Measurements from ENCODE around the gene ALKAL2.

The ALKAL2 gene

GRCh38 chr2:248724-249123 is 39.2 kb downstream of the ALKAL2 start:
- no peak overlapping the region for H3K4me3 ChIP-seq (ENCODE audit: low read depth, low read length)

- no peak overlapping the region for H3K4me3 ChIP-seq (ENCODE audit: low read depth, low read length)
Measured at GRCh38 chr2:246489-247144, 41.3 kb downstream of the ALKAL2 start.

DNA sequence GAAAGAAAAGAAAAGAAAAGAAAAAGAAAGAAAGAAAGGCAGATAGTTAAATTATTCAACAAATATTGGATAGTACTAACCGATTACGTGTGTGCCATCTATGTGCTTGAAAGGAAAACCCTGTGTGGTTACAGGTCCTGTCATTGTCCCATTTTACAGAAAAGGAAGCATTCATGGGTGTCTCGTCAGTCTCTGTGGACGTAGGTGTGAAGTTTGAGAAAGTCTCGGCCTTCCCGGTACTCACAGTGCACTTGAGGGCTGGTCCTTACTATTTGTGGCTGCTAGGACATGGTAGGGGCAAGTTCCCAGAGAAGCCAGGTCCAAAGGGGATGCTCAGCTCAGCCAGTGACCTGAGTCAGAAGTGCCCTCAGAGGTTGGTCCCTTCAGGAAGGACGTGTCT is 43.3 kb downstream of the ALKAL2 start:
- H3K4me3 ChIP-seq (ENCODE audit: low read depth, low read length) = no peak overlapping the region

DNA sequence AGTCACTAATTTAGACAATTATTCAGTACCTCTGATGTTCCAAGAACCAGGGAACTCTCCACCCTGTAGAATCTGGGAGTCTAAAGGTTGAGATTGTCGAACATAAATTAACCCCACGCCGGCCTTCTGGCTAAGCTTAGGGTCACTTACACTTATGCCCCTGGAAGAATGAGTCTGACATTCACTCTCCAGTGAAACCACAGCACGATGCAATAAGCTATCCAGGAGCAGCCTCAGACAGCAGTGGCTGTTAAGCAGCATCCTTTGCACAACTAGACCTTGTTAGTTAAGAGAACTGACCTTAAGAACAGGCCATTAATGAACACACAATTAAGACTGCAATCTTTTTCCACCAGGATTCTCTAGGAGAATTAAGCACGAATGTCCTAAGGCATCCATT is 49.0 kb downstream of the ALKAL2 start:
- no peak overlapping the region for H3K4me3 ChIP-seq (ENCODE audit: low read depth, low read length)

- H3K4me3 ChIP-seq (ENCODE audit: low read depth, low read length) = no peak overlapping the region
Measured at GRCh38 chr2:238431-238830, 49.5 kb downstream of the ALKAL2 start.

GRCh38 chr2:237878-238277 is 50.0 kb downstream of the ALKAL2 start:
- no peak overlapping the region for H3K4me3 ChIP-seq (ENCODE audit: low read depth, low read length)

- H3K4me3 ChIP-seq (ENCODE audit: low read depth, low read length) = no peak overlapping the region
Measured at GRCh38 chr2:236993-237539, 50.8 kb downstream of the ALKAL2 start.

DNA sequence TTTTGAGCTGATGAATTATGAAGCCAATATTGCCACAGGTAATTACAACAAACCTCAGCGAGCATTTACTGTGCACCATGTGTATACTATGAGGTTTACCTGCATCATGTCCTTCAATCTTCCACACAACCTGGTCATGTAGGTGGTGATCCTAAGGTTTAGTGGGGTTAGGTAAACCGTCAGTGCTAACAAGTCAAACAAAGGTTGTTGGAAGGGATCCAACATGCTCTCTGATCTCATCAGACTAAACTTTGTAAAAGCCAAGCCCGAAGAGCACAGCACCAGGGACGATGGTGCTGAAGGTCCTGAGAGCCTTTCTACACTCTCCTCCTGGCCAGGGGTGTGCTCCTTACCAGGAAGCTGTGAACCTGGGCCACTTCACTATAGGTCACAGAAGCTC is 53.5 kb downstream of the ALKAL2 start:
- no peak overlapping the region for H3K4me3 ChIP-seq (ENCODE audit: low read depth, low read length)

DNA sequence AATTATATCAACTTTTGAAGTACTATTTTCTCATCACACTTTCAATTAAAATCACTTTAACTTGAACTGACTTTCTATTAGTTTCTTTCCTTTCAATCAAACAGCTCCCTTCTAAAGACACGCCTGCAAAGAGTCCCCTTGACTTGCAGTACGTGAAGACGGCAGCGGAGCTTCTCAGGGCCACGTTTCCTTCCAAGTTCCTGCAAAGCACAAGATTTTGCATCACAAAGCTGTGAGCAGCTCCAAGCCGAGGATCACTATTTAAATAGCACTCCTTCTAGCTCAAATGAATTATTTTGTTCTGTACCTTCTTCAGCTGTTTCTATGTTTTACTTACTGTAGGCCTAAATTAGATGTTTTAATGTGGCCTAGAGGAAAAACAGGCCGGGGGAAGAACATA is 54.9 kb downstream of the ALKAL2 start:
- H3K4me3 ChIP-seq (ENCODE audit: low read depth, low read length) = no peak overlapping the region

DNA sequence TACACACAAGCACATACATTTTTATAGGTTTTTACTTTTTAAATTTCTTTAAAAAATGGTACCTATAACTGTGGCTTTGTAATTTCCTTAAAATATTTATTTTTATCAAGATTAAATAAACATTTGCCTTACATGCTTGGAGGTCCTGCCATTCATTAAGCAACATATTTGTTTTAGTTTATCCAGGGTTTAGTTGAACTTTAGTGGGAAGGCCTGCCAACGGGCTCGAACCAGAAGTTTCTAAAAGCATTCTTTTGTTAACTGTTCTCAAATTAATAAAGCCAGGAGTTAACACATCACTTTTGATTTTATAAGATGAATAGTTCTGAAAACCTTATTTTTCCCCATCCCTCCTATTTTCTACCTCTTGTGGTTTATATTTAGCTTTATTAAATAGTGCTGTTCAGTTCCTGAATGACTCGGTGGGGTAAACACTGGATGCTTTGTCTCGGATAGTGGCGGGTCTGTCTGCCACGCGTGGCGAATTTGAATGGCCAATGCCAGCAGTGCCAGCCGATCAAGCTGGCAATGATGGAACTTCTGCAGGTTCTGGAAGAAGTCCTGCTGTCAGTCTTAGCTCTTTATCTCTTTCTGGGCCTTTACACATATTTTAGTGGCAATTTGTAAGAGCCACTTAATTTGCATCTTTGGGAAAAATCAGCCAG is 56.2 kb downstream of the ALKAL2 start:
- no peak overlapping the region for H3K4me3 ChIP-seq (ENCODE audit: low read depth, low read length)
